GM04504 (cell line): ENCODE results near the gene RGL1.

Experiments
- DNase-seq: peaks from one replicate; pipeline ENCODE4 v3.0.0-alpha.2; 2012; ENCODE audit warnings: low read depth

RGL1 gene

GRCh38 chr1:183869664-183870063 lies 64.7 kb downstream of the RGL1 start:
- no peak for DNase-seq

DNA sequence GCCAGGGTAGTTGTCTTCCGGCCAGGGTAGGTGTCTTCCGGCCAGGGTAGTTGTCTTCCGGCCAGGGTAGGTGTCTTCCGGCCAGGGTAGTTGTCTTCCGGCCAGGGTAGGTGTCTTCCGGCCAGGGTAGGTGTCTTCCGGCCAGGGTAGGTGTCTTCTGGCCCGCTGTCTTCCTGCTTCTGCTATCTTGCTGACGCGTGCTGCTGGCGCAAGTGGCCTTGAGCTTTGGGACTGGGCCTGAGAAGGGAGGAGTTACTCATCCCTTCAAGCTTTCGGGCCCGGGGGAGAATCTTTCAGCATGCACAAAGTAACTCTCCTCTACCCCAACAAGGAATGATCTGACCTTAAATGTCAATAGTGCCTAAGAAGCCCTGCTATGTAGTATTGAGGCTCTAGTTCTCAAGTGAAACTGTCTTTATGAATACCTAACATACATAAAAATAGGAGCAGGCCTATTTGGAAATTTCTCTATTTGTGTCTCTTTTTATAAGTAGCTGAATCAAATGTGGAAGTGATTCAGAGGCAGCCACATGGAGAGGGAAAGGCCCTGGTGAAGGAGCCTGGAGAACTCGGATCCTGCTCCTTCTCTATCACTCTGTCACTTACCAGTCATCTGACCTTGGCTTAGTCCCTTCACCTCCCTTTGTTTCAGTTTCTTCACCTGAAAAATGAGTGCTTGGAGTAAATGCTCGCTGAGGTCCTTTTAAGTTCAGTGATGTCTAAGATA lies 65.6 kb downstream of the RGL1 start:
- DNase-seq: no peak

DNA sequence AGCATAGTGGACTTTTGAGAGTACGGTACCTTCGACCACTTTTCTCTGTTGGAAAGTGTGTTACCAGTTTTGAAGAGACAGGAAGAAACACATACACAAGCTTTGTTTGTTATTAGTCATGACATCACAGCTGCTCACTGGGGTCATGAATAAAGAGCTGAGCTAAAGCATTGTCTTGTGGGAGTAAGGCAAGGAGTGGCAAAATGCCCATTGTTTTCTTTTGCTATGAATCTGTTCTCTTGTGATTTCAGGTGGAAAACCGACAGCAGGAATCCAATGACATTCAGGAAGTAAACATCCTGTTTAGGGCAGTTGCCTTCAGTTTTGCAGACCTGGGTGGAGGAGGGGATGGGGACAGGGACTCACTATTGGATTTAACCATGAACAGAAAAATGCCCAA lies 66.2 kb downstream of the RGL1 start:
- no peak for DNase-seq

DNA sequence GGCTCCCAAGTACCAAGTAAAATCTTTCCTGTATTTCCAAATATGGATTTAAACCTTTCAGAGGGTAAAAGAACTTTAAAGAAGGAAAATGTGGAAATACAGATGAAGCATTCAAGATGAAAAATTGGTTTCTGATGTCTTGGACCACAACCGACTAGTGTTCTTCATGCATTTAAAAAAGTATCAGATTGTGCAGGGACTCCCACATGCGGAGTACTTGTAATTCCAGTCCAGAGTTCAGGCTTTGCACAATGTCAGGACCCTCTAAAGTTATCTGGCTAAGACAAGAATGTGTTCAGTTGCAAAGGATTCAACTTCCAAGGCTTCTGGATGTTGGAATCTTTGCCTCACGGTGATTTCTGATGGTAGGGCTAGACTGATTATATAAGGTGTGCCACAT lies 66.7 kb downstream of the RGL1 start:
- no peak for DNase-seq

- no peak for DNase-seq
Measured at GRCh38 chr1:183872403-183872802, 67.5 kb downstream of the RGL1 start.

DNA sequence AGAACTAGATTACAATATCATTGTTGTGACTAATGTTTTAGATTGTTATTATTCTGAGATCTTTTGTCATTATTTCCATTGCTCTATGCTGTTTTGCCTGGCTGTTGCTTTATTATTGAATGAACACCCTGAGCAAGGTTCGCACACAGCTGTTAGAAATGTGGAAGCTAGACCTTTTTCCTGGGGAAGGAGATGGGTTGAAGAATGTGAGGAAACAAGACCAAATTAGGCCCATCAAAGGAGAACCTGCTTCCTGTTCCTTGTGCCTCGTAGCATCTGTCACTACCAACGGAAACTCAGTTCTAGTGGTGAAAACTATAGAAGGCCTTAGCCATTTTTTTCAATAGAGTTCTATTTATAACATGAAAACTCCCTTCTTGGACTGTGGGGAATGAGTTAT lies 68.7 kb downstream of the RGL1 start:
- no peak for DNase-seq

DNA sequence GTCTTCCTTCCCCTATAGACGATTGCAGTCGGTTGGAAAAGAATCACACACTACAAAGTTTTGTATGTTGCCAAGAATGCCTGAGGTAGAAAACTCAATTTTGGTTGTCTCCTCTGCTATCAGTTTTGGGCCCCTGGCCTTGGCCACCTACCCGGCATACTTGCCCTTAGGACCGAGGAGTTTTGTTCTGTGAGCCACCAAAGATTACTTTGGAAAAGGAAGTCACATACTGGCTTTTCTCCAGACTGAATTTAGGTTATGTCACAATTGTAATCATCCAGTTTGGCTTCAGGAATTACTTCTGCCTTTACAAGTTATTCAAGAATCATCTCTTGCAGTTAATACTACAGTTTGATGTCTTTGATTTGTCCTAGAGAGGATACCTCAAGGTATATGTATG lies 71.4 kb downstream of the RGL1 start:
- DNase-seq: no peak

DNA sequence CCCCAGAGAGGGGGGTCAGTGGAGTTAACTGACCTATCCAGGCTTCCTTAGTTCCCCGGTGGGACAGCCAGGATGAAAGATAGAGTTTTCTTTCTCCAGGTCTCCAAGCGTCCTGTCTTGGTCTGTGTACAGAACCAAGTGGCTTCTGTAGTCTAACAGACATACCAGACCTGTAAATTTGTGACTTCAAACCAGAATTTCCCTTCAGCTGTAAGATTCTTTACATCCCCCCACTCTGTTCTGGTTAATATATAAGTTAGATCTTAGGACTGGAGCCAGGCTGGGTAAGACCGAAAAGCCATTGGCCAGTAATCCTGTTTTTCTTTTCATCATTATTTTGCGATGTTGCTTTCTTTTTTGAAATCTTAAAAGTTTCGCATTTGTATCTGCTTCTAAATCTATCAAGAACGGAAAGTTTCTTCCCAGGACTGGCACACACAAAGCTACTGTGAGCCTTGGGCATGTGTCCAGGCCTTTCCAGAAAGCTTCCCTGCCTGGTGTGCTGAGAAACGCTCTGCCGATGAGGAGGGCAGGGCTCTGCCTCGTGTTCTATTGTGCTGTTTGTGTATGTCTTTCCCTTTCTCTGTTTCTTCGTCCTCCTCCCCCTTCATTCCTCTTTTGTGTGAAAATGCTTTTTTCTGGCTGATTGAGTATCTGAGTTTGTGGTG lies 72.3 kb downstream of the RGL1 start:
- peak; percentile 40 for DNase-seq

- DNase-seq: no peak
Measured at GRCh38 chr1:183879494-183879893, 74.6 kb downstream of the RGL1 start.

DNA sequence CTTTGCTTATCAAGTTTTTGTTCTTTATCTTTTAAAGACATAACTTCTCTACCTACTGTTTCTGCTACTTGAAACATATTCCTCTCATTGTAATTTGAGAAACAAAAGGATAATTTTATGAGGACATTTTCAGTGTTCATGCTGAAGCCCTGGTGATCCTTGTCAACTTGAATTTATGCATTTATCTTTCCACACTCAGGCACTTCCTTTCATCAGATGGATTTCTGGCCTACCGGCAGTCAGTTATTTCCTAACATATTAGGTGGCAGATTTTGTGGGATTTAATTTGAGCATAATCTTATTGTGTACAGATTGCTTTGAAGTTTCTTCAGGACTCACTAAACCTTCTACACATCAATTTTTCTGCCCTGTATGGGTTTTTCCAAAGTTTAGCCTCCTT lies 75.0 kb downstream of the RGL1 start:
- no peak for DNase-seq

DNA sequence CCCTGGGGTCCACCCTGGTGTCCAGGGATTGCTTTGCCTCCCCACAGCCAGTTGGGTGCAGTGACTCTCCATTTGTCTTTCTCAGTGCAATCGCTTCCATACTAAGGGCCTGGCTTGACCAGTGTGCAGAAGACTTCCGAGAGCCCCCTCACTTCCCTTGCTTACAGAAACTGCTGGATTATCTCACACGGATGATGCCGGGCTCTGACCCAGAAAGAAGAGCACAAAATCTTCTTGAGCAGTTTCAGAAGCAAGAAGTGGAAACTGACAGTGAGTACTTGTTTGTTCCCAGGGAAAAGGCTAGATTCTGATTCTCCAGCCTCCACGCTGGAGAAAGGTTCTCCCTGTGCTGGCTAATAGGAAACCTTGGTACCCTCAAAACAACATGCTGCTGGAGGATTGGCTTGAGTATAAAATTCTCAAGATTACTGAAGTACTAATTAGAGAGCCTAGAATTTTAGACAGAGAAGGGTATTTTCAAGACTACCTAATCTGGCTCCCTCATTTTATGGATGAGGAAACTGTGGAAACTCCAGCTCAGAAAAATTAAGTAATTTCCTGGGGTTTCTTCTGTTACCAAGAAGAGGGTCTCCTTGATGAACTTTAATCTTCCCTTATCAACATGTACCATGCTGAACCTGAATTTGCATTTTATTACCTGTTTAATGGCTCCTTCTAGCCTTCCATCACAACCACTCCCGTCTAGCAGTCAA lies 75.8 kb downstream of the RGL1 start:
- DNase-seq: no peak

GRCh38 chr1:183881387-183882131 lies 76.6 kb downstream of the RGL1 start:
- no peak for DNase-seq

DNA sequence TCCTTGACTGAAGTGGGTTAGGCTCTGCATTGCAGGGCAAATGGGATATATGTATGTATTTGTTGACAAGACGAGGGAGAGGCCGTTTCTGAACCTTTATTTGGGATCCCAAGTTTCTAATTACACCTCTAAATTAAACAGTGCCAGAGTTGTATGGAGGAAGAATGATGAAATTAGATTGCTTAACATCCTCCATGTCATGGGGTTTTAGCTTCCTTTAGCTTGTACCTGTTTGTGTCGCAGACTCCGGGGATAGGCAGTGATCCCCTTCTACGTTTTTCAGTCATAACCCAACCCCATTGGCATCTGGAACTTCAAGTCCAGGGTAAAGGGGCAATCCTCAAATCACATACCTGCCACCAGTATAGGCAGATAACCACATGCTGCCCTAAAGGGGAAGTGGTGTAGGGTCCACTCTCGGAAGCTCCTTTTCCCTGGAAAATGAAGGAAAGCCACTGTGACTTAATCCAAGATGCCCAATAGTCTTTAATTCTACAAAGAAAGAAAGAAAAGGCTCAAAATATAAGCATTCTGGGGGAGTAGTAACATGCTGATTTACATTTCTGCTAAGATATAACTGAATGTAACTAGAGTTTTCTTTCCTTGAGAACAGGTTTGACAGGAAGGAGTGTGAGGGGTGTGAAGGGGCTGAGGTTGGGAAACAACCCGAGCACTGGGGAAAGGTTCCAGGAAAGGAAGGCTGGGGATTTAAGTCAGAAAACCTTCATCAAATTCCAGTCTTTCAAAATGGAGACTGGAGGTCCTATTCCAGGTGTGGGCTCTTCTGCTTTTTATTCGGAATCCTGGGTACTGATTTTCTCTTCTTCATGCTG lies 77.6 kb downstream of the RGL1 start:
- DNase-seq: no peak

DNA sequence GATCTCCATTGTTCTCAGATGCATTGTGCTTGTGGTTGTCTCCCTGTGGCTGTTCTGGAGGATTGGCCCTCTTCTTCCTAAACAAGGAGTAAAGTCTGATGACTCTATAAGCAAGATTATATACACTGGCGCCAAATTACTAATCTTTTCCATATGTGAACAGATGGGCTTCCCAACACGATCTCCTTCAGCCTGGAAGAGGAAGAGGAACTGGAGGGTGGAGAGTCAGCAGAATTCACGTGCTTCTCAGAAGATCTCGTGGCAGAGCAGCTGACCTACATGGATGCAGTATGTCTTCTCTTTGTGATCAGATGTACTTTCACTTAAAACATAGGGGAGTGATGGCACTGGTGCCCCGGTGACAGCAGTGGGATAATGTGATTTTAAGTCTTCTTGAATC lies 78.7 kb downstream of the RGL1 start:
- DNase-seq: no peak

DNA sequence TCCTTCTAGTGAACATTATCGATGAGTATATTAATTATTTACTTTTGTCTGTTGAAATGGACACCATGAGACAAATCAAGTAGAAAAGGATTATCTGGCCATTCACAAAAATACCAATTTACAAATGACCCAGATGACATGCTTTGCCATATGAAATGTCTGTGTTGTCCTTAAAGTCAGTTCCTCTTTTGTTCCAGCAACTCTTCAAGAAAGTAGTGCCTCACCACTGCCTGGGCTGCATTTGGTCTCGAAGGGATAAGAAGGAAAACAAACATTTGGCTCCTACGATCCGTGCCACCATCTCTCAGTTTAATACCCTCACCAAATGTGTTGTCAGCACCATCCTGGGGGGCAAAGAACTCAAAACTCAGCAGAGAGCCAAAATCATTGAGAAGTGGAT lies 79.6 kb downstream of the RGL1 start:
- DNase-seq: no peak

DNA sequence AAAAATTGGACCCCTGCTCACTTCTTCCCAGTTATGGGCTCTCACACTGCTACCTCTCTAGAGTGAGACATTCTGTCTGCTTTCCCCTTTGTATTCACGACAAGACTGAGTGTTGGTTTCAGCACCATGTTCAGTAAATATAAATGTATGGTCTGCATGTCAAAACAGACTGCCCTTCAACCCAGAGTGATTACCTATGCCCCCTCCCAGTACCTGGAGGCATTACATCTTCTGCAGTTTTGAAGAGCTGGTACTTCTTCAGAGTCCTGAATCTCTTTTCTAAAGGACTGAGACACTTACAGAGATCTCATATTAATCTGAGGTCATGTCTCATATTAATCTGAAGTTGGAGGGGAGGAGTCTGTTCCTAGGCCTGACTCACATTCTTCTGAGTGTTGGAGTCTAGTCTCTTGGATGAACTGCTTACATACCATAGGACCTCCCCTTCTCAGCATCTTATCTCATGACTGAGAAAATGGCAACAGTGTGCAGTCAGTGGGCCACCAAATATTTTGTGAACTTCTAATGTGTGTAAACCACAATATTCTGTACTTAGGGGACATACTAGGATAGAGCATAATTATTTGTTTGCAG lies 80.3 kb downstream of the RGL1 start:
- DNase-seq: no peak

- no peak for DNase-seq
Measured at GRCh38 chr1:183886083-183886828, 81.3 kb downstream of the RGL1 start.

GRCh38 chr1:183886853-183887252 lies 81.9 kb downstream of the RGL1 start:
- no peak for DNase-seq

DNA sequence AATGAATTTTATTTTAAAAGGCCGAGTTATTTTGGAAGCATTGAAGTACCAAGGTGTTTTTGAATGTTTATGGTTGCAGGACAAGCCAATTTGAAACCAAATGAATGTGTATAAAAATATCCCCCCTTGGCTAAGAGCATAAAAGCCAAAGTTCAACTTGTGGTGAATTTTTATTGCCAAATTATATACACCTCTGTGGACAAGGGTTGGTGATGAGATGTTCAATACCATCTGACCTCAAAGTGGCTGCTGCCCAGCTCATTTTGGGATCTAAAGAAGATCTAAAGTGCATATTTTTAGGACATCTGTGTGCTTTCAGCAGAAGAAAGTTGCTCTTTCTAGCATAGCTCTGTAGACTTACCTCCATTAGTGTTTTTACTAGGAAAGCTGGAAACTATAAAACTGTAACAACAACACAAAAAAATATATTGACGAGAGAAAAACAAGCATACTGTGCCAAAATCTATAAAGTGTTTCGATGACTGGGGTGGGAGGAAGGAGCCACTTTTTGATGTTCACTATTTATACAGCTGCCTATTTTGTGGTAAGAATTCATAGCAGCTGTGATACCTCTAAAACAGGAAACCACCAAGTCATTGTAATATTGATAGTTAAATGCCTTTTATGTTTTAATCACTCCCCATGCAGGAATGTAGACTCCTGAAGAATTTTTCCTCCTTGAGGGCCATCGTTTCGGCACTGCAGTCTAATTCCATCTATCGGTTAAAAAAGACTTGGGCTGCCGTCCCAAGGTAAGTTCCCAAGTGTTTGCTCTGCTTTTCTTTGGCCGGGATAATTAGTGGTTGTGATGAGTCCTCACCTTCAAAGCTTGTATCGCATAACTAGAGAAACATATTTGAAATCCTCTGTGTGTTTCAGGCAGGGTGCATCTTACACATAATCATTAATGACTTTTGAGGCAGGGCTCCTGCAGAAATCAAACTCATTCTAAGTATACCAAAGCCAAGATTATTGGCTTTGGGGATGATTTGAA lies 83.2 kb downstream of the RGL1 start:
- DNase-seq: peak; percentile 22
